Measurements from ENCODE around the gene PPP2R2C.

PPP2R2C gene

GRCh38 chr4:6393544-6394475 is 78.6 kb downstream of the PPP2R2C start:
- TF ChIP-seq BHLHE40 (IDR thresholded peaks at IDR 0.05; ENCODE audit: borderline replicate concordance), result no peak
- no peak for TF ChIP-seq FOXA1 (IDR thresholded peaks at IDR 0.05)
- no peak for TF ChIP-seq SUZ12 (IDR thresholded peaks at IDR 0.05)
- TF ChIP-seq LEF1 (IDR thresholded peaks at IDR 0.05; ENCODE audit: borderline replicate concordance), result no peak
- no peak for TF ChIP-seq SP1 (IDR thresholded peaks at IDR 0.05)
- TF ChIP-seq TARDBP (IDR thresholded peaks at IDR 0.05), result no peak
- no peak for DNase-seq (ENCODE audit: extremely low spot score)
- ChIA-PET CTCF (no interaction called here), POLR2A (no interaction called here)

GRCh38 chr4:6393066-6393465 is 79.3 kb downstream of the PPP2R2C start:
- CTCF ChIA-PET, result no interaction called here
- TF ChIP-seq LEF1 (IDR thresholded peaks at IDR 0.05; ENCODE audit: borderline replicate concordance) (no peak), TARDBP (IDR thresholded peaks at IDR 0.05) (no peak)
- no peak for DNase-seq (ENCODE audit: extremely low spot score)
- POLR2A ChIA-PET, result no interaction called here

- DNase-seq (ENCODE audit: extremely low spot score), result no peak
- CTCF ChIA-PET, result no interaction called here
- POLR2A ChIA-PET, result no interaction called here
- TF ChIP-seq SUZ12 (IDR thresholded peaks at IDR 0.05) (no peak), FOXK2 (IDR thresholded peaks at IDR 0.05) (no peak), FOXA1 (IDR thresholded peaks at IDR 0.05) (no peak), SP1 (IDR thresholded peaks at IDR 0.05) (no peak), LEF1 (IDR thresholded peaks at IDR 0.05; ENCODE audit: borderline replicate concordance) (no peak), HDGF (IDR thresholded peaks at IDR 0.05; ENCODE audit: borderline replicate concordance) (no peak), FOXM1 (IDR thresholded peaks at IDR 0.05; ENCODE audit: borderline replicate concordance) (no peak), ZNF384 (IDR thresholded peaks at IDR 0.05) (no peak), ELF4 (IDR thresholded peaks at IDR 0.05) (no peak)
Observed at GRCh38 chr4:6392407-6392806, 80.0 kb downstream of the PPP2R2C start.

GRCh38 chr4:6391852-6392188 is 80.6 kb downstream of the PPP2R2C start:
- ChIA-PET CTCF (no interaction called here), POLR2A (no interaction called here)
- TF ChIP-seq SUZ12 (IDR thresholded peaks at IDR 0.05) (no peak), CTBP1 (IDR thresholded peaks at IDR 0.05; ENCODE audit: borderline replicate concordance) (no peak), ZNF384 (IDR thresholded peaks at IDR 0.05) (no peak)
- no peak for DNase-seq (ENCODE audit: extremely low spot score)

GRCh38 chr4:6391186-6391851 is 81.1 kb downstream of the PPP2R2C start:
- DNase-seq (ENCODE audit: extremely low spot score), result no peak
- ChIA-PET CTCF (no interaction called here), POLR2A (no interaction called here)
- TF ChIP-seq SUZ12 (IDR thresholded peaks at IDR 0.05), result no peak
- no peak for TF ChIP-seq FOXM1 (IDR thresholded peaks at IDR 0.05; ENCODE audit: borderline replicate concordance)
- TF ChIP-seq FOXA1 (IDR thresholded peaks at IDR 0.05), result no peak
- no peak for TF ChIP-seq HDGF (IDR thresholded peaks at IDR 0.05; ENCODE audit: borderline replicate concordance)
- TF ChIP-seq SP1 (IDR thresholded peaks at IDR 0.05), result no peak
- TF ChIP-seq ELF4 (IDR thresholded peaks at IDR 0.05), result no peak
- no peak for TF ChIP-seq PKNOX1 (IDR thresholded peaks at IDR 0.05)
- TF ChIP-seq NFRKB (IDR thresholded peaks at IDR 0.05), result no peak
- no peak for TF ChIP-seq TARDBP (IDR thresholded peaks at IDR 0.05)
- no peak for TF ChIP-seq ARNT (IDR thresholded peaks at IDR 0.05)
- TF ChIP-seq ZNF384 (IDR thresholded peaks at IDR 0.05), result no peak
- TF ChIP-seq FOXK2 (IDR thresholded peaks at IDR 0.05), result no peak
- TF ChIP-seq BHLHE40 (IDR thresholded peaks at IDR 0.05; ENCODE audit: borderline replicate concordance), result no peak
- TF ChIP-seq LEF1 (IDR thresholded peaks at IDR 0.05; ENCODE audit: borderline replicate concordance), result no peak

GRCh38 chr4:6390356-6390755 is 82.1 kb downstream of the PPP2R2C start:
- POLR2A ChIA-PET, result no interaction called here
- TF ChIP-seq NFRKB (IDR thresholded peaks at IDR 0.05) (no peak), CTBP1 (IDR thresholded peaks at IDR 0.05; ENCODE audit: borderline replicate concordance) (no peak), SUZ12 (IDR thresholded peaks at IDR 0.05) (no peak)

GRCh38 chr4:6389142-6389825 is 83.1 kb downstream of the PPP2R2C start:
- ChIA-PET POLR2A (no interaction called here), CTCF (interaction anchor here (0.5 kb wide), 1 partner anchor 185 kb away, joined by 8 read pairs; no protein-coding TSS in a partner anchor)
- TF ChIP-seq CTBP1 (IDR thresholded peaks at IDR 0.05; ENCODE audit: borderline replicate concordance), result no peak
- TF ChIP-seq L3MBTL2 (conservative IDR thresholded peaks at IDR 0.05), result no peak
- TF ChIP-seq TARDBP (IDR thresholded peaks at IDR 0.05), result no peak
- TF ChIP-seq ARNT (IDR thresholded peaks at IDR 0.05), result no peak
- TF ChIP-seq HDGF (IDR thresholded peaks at IDR 0.05; ENCODE audit: borderline replicate concordance), result no peak
- TF ChIP-seq BHLHE40 (IDR thresholded peaks at IDR 0.05; ENCODE audit: borderline replicate concordance), result no peak
- TF ChIP-seq LEF1 (IDR thresholded peaks at IDR 0.05; ENCODE audit: borderline replicate concordance), result no peak
- TF ChIP-seq FOXM1 (IDR thresholded peaks at IDR 0.05; ENCODE audit: borderline replicate concordance), result no peak
- TF ChIP-seq SUZ12 (IDR thresholded peaks at IDR 0.05), result no peak
- TF ChIP-seq ELF4 (IDR thresholded peaks at IDR 0.05), result no peak
- no peak for TF ChIP-seq SP1 (IDR thresholded peaks at IDR 0.05)
- no peak for TF ChIP-seq FOXK2 (IDR thresholded peaks at IDR 0.05)
- TF ChIP-seq NFRKB (IDR thresholded peaks at IDR 0.05), result no peak
- TF ChIP-seq FOXA1 (IDR thresholded peaks at IDR 0.05), result no peak
- no peak for TF ChIP-seq PKNOX1 (IDR thresholded peaks at IDR 0.05)
- no peak for TF ChIP-seq ZNF384 (IDR thresholded peaks at IDR 0.05)
- no peak for DNase-seq (ENCODE audit: extremely low spot score)

More at GRCh38 chr4:6390356-6390755, 82.1 kb downstream of the PPP2R2C start:
- DNase-seq (ENCODE audit: extremely low spot score), result no peak
- CTCF ChIA-PET, result no interaction called here

Data from HEK293T (cell line).